ENCODE data around the gene GABRA5.

GABRA5 gene

GRCh38 chr15:26868029-26868685 is 1.3 kb downstream of the GABRA5 start:
- no peak overlapping the region for H3K4me3 ChIP-seq (ENCODE audit: low read length)
- TF ChIP-seq ZNF274 (IDR thresholded peaks at IDR 0.05; ENCODE audit: low read depth, low read length): no peak

- no peak for TF ChIP-seq ZNF274 (IDR thresholded peaks at IDR 0.05; ENCODE audit: low read depth, low read length)
- no peak overlapping the region for H3K4me3 ChIP-seq (ENCODE audit: low read length)
Measured at GRCh38 chr15:26869628-26870027, 2.8 kb downstream of the GABRA5 start.

DNA sequence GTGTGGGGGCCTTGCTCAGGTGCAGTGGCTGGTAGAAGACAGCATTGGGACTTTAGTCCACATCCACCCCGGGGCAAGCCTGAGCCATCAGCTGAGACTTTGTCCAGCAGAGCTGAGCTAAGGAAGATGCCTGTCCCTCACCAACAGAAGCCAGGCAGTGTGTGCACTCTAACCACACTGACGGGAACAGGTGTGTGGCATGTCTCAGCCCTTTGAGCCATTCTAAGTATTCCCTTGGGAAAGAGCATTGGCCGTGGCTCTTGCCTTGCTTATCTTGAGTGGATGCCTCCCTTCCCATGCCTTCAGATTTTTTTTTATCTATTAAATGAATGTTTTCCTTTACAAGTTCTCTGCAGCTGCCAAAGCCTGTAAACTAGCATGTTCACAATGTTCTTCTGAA is 3.5 kb downstream of the GABRA5 start:
- no peak overlapping the region for H3K4me3 ChIP-seq (ENCODE audit: low read length)
- no peak for TF ChIP-seq ZNF274 (IDR thresholded peaks at IDR 0.05; ENCODE audit: low read depth, low read length)

GRCh38 chr15:26872206-26872605 is 5.3 kb downstream of the GABRA5 start:
- no peak for TF ChIP-seq ZNF274 (IDR thresholded peaks at IDR 0.05; ENCODE audit: low read depth, low read length)
- H3K4me3 ChIP-seq (ENCODE audit: low read length): no peak overlapping the region

GRCh38 chr15:26873846-26874245 is 7.0 kb downstream of the GABRA5 start:
- TF ChIP-seq ZNF274 (IDR thresholded peaks at IDR 0.05; ENCODE audit: low read depth, low read length): no peak
- H3K4me3 ChIP-seq (ENCODE audit: low read length): no peak overlapping the region

DNA sequence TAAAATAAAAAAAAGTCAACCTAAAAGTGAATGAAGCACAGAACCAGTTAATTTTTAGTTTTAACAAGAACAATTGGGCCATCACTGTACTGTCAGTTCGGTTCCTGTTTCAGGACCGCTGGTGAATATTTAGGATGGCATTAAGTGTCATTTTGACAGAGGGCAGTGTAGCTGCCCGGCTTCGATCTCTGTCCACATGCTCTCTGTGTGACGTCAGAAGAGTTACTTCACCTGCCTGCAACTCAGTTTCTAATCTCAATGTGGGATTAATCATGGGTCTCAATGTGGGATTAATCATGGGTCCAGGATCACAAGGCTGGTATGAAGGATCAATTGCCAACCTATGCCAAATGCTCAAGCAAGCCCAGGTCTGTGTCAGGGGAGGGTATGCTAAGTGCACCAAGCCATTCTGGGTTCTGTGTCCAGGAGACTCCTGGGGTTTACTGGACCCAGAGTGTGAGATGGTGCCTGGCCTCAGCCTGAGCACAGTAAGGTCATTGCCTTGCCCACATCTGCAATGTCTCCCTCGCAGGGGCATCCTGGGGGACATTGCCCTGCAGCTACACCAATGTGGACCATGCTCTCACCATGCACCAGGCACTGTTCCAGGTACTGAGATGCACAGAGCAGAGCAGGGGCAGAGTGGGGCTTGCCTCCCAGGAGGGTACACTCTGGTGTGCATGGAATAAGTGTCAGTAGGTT is 8.1 kb downstream of the GABRA5 start:
- H3K4me3 ChIP-seq (ENCODE audit: low read length): no peak overlapping the region
- no peak for TF ChIP-seq ZNF274 (IDR thresholded peaks at IDR 0.05; ENCODE audit: low read depth, low read length)

DNA sequence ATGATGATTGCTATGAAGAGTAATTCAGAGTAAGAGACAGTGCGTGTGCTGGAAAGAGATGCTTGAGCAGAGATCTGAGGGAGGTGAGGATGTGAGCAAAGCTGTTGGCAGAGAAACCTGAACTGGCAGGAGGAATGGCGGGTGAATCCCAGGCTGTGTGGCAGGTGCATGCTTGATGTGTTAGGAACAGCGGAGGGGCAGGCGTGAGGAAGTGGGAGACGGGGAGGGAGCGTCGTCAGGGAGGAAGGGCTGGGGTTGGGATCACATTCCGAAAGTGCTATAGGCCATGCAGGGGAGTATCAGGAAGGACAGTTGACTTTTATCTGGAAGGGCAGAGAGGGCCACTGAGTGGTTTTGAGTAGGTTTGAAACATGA is 8.6 kb downstream of the GABRA5 start:
- TF ChIP-seq ZNF274 (IDR thresholded peaks at IDR 0.05; ENCODE audit: low read depth, low read length): no peak
- H3K4me3 ChIP-seq (ENCODE audit: low read length): no peak overlapping the region

GRCh38 chr15:26877831-26878230 is 11.0 kb downstream of the GABRA5 start:
- H3K4me3 ChIP-seq (ENCODE audit: low read length): no peak overlapping the region
- no peak for TF ChIP-seq ZNF274 (IDR thresholded peaks at IDR 0.05; ENCODE audit: low read depth, low read length)

GRCh38 chr15:26879706-26880105 is 12.8 kb downstream of the GABRA5 start:
- TF ChIP-seq ZNF274 (IDR thresholded peaks at IDR 0.05; ENCODE audit: low read depth, low read length): no peak
- H3K4me3 ChIP-seq (ENCODE audit: low read length): no peak overlapping the region

- H3K4me3 ChIP-seq (ENCODE audit: low read length): no peak overlapping the region
- TF ChIP-seq ZNF274 (IDR thresholded peaks at IDR 0.05; ENCODE audit: low read depth, low read length): no peak
Measured at GRCh38 chr15:26882112-26882511, 15.2 kb downstream of the GABRA5 start.

DNA sequence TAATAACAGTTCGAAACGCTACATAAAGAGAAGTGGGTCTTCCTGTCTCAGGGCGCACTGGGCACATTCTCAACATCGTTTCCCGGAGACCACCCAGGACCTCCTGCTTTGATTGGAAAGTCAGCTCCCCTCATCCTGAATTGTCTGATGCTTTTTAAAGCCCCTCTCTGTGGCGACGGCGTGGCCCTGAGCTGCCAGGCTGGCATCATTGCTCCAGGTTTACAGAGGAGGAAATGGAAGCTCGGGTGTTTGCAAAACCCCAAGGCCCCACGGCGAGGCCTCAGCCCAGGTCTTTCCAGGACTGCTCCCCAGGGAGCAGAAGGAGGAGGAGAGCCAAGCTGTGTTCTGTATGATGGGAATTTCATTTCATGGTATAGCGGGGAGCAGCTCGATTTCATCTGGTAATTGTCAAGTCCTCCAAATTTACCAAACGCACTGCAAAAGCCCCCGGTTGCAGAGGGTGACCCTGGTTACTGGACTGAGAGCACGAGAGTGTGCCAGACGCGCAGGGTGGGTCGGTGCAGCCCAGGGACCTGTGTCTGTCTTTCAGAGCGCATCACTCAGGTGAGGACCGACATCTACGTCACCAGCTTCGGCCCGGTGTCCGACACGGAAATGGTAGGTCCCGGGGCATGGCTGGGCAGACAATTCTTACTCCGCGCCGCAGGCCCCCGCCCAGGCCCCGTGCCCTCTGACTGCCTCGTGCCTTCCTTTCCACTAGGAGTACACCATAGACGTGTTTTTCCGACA is 15.9 kb downstream of the GABRA5 start:
- no peak for TF ChIP-seq ZNF274 (IDR thresholded peaks at IDR 0.05; ENCODE audit: low read depth, low read length)
- no peak overlapping the region for H3K4me3 ChIP-seq (ENCODE audit: low read length)

GRCh38 chr15:26883466-26883865 is 16.6 kb downstream of the GABRA5 start:
- TF ChIP-seq ZNF274 (IDR thresholded peaks at IDR 0.05; ENCODE audit: low read depth, low read length): no peak
- no peak overlapping the region for H3K4me3 ChIP-seq (ENCODE audit: low read length)

- no peak overlapping the region for H3K4me3 ChIP-seq (ENCODE audit: low read length)
- no peak for TF ChIP-seq ZNF274 (IDR thresholded peaks at IDR 0.05; ENCODE audit: low read depth, low read length)
Measured at GRCh38 chr15:26886566-26886965, 19.7 kb downstream of the GABRA5 start.

GRCh38 chr15:26887926-26888666 is 21.2 kb downstream of the GABRA5 start:
- no peak overlapping the region for H3K4me3 ChIP-seq (ENCODE audit: low read length)
- TF ChIP-seq ZNF274 (IDR thresholded peaks at IDR 0.05; ENCODE audit: low read depth, low read length): no peak
